Mucosa of gallbladder (tissue), 1 donor: ENCODE measurements around the gene GTSE1. TPM values are rescaled to one million over a fixed set of nuclear protein-coding genes. Genes with fewer than 3 reads are reported as not detected.

Source experiments
- DNase-seq: peaks from one replicate; pipeline ENCODE4 v3.0.0-alpha.2; 2020; ENCODE audit warnings: low spot score
- total RNA-seq: library from RNA; stranded (reverse); gene quantifications from one replicate; pipeline ENCODE4 v1.2.1, GENCODE V29; 2021
- donor health status: DM: no; HTN: no; CAD: no.

Gene GTSE1
- total RNA-seq, 1 donor from 2014 or later = 1.3 TPM

GRCh38 chr22:46379066-46379930, 82.6 kb downstream of the GTSE1 start:
- peak; percentile 57 for DNase-seq

GRCh38 chr22:46380069-46380468, 83.4 kb downstream of the GTSE1 start:
- no peak for DNase-seq

Other genes with a start within 250 kb of the GTSE1 start
- 51.3 TPM for gene PPARA, start 146.3 kb upstream of the GTSE1 start, total RNA-seq
- 9.6 TPM for gene CDPF1, start 46.6 kb upstream of the GTSE1 start, total RNA-seq
- gene PKDREJ, start 33.5 kb upstream of the GTSE1 start, total RNA-seq = 0.32 TPM
- gene TTC38, start 28.9 kb upstream of the GTSE1 start, total RNA-seq = 90.4 TPM
- gene TRMU, start 38.8 kb downstream of the GTSE1 start, total RNA-seq = 43.5 TPM
- 6.7 TPM for gene CELSR1, start 240.8 kb downstream of the GTSE1 start, total RNA-seq